H9 (cell line): Measurements from ENCODE around the gene GAS2. TPM values are rescaled to one million over a fixed set of nuclear protein-coding genes. Genes with fewer than 3 reads are reported as not detected.

Experiments used
- DNase-seq: peaks from one replicate; pipeline ENCODE4 v3.0.0-alpha.2; 2017
- H2AFZ ChIP-seq: one replicate; pipeline ENCODE4 v1.6.1; 2013; ENCODE audit warnings: mild to moderate bottlenecking, low read length, control low read depth, moderate library complexity
- H2AK5ac ChIP-seq: 2 replicates; pipeline ENCODE4 v1.6.1; 2013; ENCODE audit warnings: low read length, control low read depth, mixed read lengths; ENCODE audit not compliant: insufficient read length
- H2BK120ac ChIP-seq: one replicate; pipeline ENCODE4 v1.6.1; 2013; ENCODE audit warnings: low read depth, mild to moderate bottlenecking, low read length, control low read depth, inconsistent platforms; ENCODE audit not compliant: poor library complexity, severe bottlenecking
- H2BK12ac ChIP-seq: 2 replicates; pipeline ENCODE4 v1.6.1; 2013; ENCODE audit warnings: low read length, control low read depth, mixed read lengths, low read depth; ENCODE audit not compliant: insufficient read length
- H2BK15ac ChIP-seq: 2 replicates; pipeline ENCODE4 v1.6.1; 2013; ENCODE audit warnings: low read depth, low read length, control low read depth
- H2BK20ac ChIP-seq: one replicate; pipeline ENCODE4 v1.6.1; 2013; ENCODE audit warnings: low read depth, mild to moderate bottlenecking, low read length, control low read depth, inconsistent platforms; ENCODE audit not compliant: poor library complexity, severe bottlenecking
- H2BK5ac ChIP-seq: 2 replicates; pipeline ENCODE4 v1.6.1; 2013; ENCODE audit warnings: low read length, control low read depth, mixed read lengths; ENCODE audit not compliant: insufficient read length
- H3K14ac ChIP-seq: 2 replicates; pipeline ENCODE4 v1.6.1; 2013; ENCODE audit warnings: low read length, control low read depth; ENCODE audit not compliant: insufficient read depth
- H3K18ac ChIP-seq: 2 replicates; pipeline ENCODE4 v1.6.1; 2013; ENCODE audit warnings: low read depth, mild to moderate bottlenecking, mixed read lengths, low read length, control low read depth; ENCODE audit not compliant: insufficient read length
- H3K23ac ChIP-seq: 2 replicates; pipeline ENCODE4 v1.6.1; 2013; ENCODE audit warnings: low read length, control low read depth, mixed read lengths, low read depth; ENCODE audit not compliant: insufficient read length
- H3K23me2 ChIP-seq: 2 replicates; pipeline ENCODE4 v1.6.1; 2013; ENCODE audit warnings: low read depth, mild to moderate bottlenecking, mixed read lengths, low read length, control low read depth; ENCODE audit not compliant: insufficient read length, poor library complexity, severe bottlenecking
- H3K27ac ChIP-seq: 2 replicates; pipeline ENCODE4 v1.5.1; 2013; ENCODE audit warnings: low read length, control low read depth, mixed read lengths, low read depth; ENCODE audit not compliant: insufficient read length
- H3K27me3 ChIP-seq: 2 replicates; pipeline ENCODE4 v1.6.1; 2013; ENCODE audit warnings: low read length, control low read depth, inconsistent platforms; ENCODE audit not compliant: insufficient read depth
- H3K4ac ChIP-seq: 2 replicates; pipeline ENCODE4 v1.6.1; 2013; ENCODE audit warnings: low read depth, mild to moderate bottlenecking, control low read depth, inconsistent platforms, low read length, moderate library complexity
- H3K4me1 ChIP-seq: 2 replicates; pipeline ENCODE4 v1.6.1; 2013; ENCODE audit warnings: low read length, control low read depth, inconsistent platforms; ENCODE audit not compliant: insufficient read depth
- H3K4me2 ChIP-seq: 2 replicates; pipeline ENCODE4 v1.6.1; 2013; ENCODE audit warnings: low read length, control low read depth, mixed read lengths; ENCODE audit not compliant: insufficient read length, insufficient read depth
- H3K56ac ChIP-seq: 2 replicates; pipeline ENCODE4 v1.6.1; 2013; ENCODE audit warnings: low read depth, mild to moderate bottlenecking, mixed read lengths, low read length, control low read depth; ENCODE audit not compliant: insufficient read length
- H3K79me1 ChIP-seq: 2 replicates; pipeline ENCODE4 v1.6.1; 2013; ENCODE audit warnings: low read depth, mild to moderate bottlenecking, moderate library complexity, low read length, control low read depth, inconsistent platforms; ENCODE audit not compliant: insufficient read depth, poor library complexity, severe bottlenecking
- H3K79me2 ChIP-seq: 2 replicates; pipeline ENCODE4 v1.6.1; 2013; ENCODE audit warnings: low read length, control low read depth, inconsistent platforms; ENCODE audit not compliant: insufficient read depth
- H3K9ac ChIP-seq: 2 replicates; pipeline ENCODE4 v1.6.1; 2013; ENCODE audit warnings: low read length, control low read depth, mixed read lengths; ENCODE audit not compliant: insufficient read length; ENCODE audit errors: extremely low read depth
- H3K9me3 ChIP-seq: one replicate; pipeline ENCODE4 v1.6.1; 2013; ENCODE audit warnings: low read depth, low read length, inconsistent platforms; ENCODE audit not compliant: control insufficient read depth
- H3T11ph ChIP-seq: one replicate; pipeline ENCODE4 v1.6.1; 2013; ENCODE audit warnings: mild to moderate bottlenecking, low read length, control low read depth, inconsistent platforms
- H4K20me1 ChIP-seq: one replicate; pipeline ENCODE4 v1.6.1; 2013; ENCODE audit not compliant: control insufficient read depth, insufficient read length, insufficient read depth
- H4K5ac ChIP-seq: 2 replicates; pipeline ENCODE4 v1.6.1; 2013; ENCODE audit warnings: low read depth, mild to moderate bottlenecking, mixed read lengths, low read length, control low read depth; ENCODE audit not compliant: insufficient read length
- H4K8ac ChIP-seq: replicated peaks from 2 replicates; pipeline ENCODE4 v1.6.1; 2013; ENCODE audit warnings: low read length, control low read depth, mixed read lengths, low read depth; ENCODE audit not compliant: insufficient read length
- H4K91ac ChIP-seq: 2 replicates; pipeline ENCODE4 v1.6.1; 2013; ENCODE audit warnings: low read depth, mild to moderate bottlenecking, moderate library complexity, mixed read lengths, low read length, control low read depth; ENCODE audit not compliant: insufficient read length
- H3K27ac Mint-ChIP-seq, 3 experiments: 2 replicates in 2 of 3; 3 replicates in 1 of 3; pipeline ENCODE4 v1.8.0; 2020 to 2021; ENCODE audit warnings: mixed read lengths in 3 of 3, mild to moderate bottlenecking in 1 of 3, moderate library complexity in 1 of 3
- H3K27me3 Mint-ChIP-seq: 2 replicates; pipeline ENCODE4 v1.8.0; 2021; ENCODE audit warnings: low read depth, mild to moderate bottlenecking, moderate library complexity, mixed read lengths
- H3K36me3 Mint-ChIP-seq, 3 experiments: 2 replicates in 2 of 3; 3 replicates in 1 of 3; pipeline ENCODE4 v1.8.0; 2020 to 2021; ENCODE audit warnings: low read depth in 3 of 3, mixed read lengths in 3 of 3; ENCODE audit not compliant: insufficient read depth in 1 of 3
- H3K4me1 Mint-ChIP-seq, 2 experiments: 2 replicates each; pipeline ENCODE4 v1.8.0; 2020; ENCODE audit warnings: mixed read lengths in 2 of 2
- H3K4me3 Mint-ChIP-seq, 2 experiments: 2 replicates in 1 of 2; 3 replicates in 1 of 2; pipeline ENCODE4 v1.8.0; 2020 to 2021; ENCODE audit warnings: mild to moderate bottlenecking in 2 of 2, mixed read lengths in 2 of 2, moderate library complexity in 1 of 2
- H3K9me3 Mint-ChIP-seq, 2 experiments: 2 replicates in 1 of 2; 3 replicates in 1 of 2; pipeline ENCODE4 v1.8.0; 2020; ENCODE audit warnings: mild to moderate bottlenecking in 2 of 2, mixed read lengths in 2 of 2, moderate library complexity in 1 of 2
- CTCF ChIP-seq: fragments of 200-600 bp; sonication (generic); conservative IDR thresholded peaks from 3 replicates; pipeline ENCODE4 v1.8.0; 2021; ENCODE audit warnings: antibody characterized with exemption, mild to moderate bottlenecking
- WGBS: extraction: QIAGEN DNeasy Blood & Tissue Kit; methylation state at CpG from one replicate; pipeline ENCODE4 v1.1.7; 2013; ENCODE audit warnings: missing lambda C conversion rate, low lambda C conversion rate, mixed read lengths; ENCODE audit not compliant: insufficient read length; ENCODE audit errors: extremely low coverage; 5-methylcytosine and 5-hydroxymethylcytosine counted together
- total RNA-seq: library from RNA; stranded (reverse); gene quantifications from 2 replicates; pipeline ENCODE4 v1.2.1, GENCODE V29; 2021

Gene GAS2
- total RNA-seq, 1 experiment from 2014 or later: 1.7 TPM

GRCh38 chr11:22807391-22807790, 141.0 kb downstream of the GAS2 start:
- Histone ChIP-seq H3K18ac (no peak overlapping the region), H3K4ac (no peak overlapping the region), H3K9ac (no peak overlapping the region), H3K14ac (no peak overlapping the region), H3K4me1 (no peaks in the 10 kb centered on the region; the same call in 1 of the 2 replicates), H2BK120ac (no peak overlapping the region), H3K4me2 (no peak overlapping the region), H2AFZ (no peak overlapping the region), H2BK20ac (no peak overlapping the region), H3K79me1 (no peaks in the 10 kb centered on the region), H3K56ac (no peak overlapping the region), H4K91ac (no peak overlapping the region), H3K79me2 (no peaks in the 10 kb centered on the region), H4K5ac (no peak overlapping the region), H2BK12ac (no peak overlapping the region), H3K27ac (no peak overlapping the region), H3T11ph (no peak overlapping the region), H2BK15ac (no peak overlapping the region), H3K23me2 (no peaks in the 10 kb centered on the region), H2BK5ac (no peak overlapping the region), H2AK5ac (no peak overlapping the region), H4K8ac (no peak overlapping the region), H3K27me3 (no peaks in the 10 kb centered on the region), H4K20me1 (no peaks in the 10 kb centered on the region), H3K9me3 (peaks cover 5% of the 10 kb centered on the region), H3K23ac (no peak overlapping the region)
- Mint-ChIP-seq H3K4me3 (no peak overlapping the region), H3K4me1 (peaks cover 5% of the 10 kb centered on the region in 2 experiments), H3K27ac (no peak overlapping the region), H3K27me3 (no peaks in the 10 kb centered on the region), H3K36me3 (peaks cover 4 to 5% (median 4%) of the 10 kb centered on the region in 3 experiments; a peak in 6 of 7 replicates), H3K9me3 (peaks cover 9 to 11% of the 10 kb centered on the region in 2 experiments; a peak in 4 of 5 replicates)
- no peak for TF ChIP-seq CTCF
- WGBS: no CpG with 5 or more reads among the region's 2 CpGs
- no peak for DNase-seq
